Upper lobe of left lung (tissue), 6 donors: Measurements from ENCODE around the gene HPD. TPM values are rescaled to one million over a fixed set of nuclear protein-coding genes. Genes with fewer than 3 reads are reported as not detected.

Source experiments
- ATAC-seq, 2 donors: fragments of 200-7000 bp; cut with Tn5 transposase; one replicate each; pipeline ENCODE4 v1.9.1; 2022; ENCODE audit warnings: mild to moderate bottlenecking in 2 of 2, moderate library complexity in 2 of 2; ENCODE audit not compliant: low FRiP score in 2 of 2
- DNase-seq, 2 donors: peaks; one replicate each; pipeline ENCODE4 v3.0.0-alpha.2; 2019 to 2020
- H3K27ac ChIP-seq, 4 donors: fragments of 200-600 bp; sonication (generic); one replicate each; pipeline ENCODE4 v1.5.1; 2016 to 2019
- H3K27me3 ChIP-seq, 4 donors: fragments of 200-600 bp; sonication (generic); one replicate each; pipeline ENCODE4 v1.5.1; 2017 to 2019
- H3K36me3 ChIP-seq, 4 donors: fragments of 200-600 bp; sonication (generic); one replicate each; pipeline ENCODE4 v1.5.1; 2016 to 2019
- H3K4me1 ChIP-seq, 4 donors: fragments of 200-600 bp; sonication (generic); one replicate each; pipeline ENCODE4 v1.5.1; 2018 to 2019
- H3K4me3 ChIP-seq, 4 donors: fragments of 200-600 bp; sonication (generic); one replicate each; pipeline ENCODE4 v1.5.1; 2017 to 2019; ENCODE audit warnings: mild to moderate bottlenecking in 2 of 4, moderate library complexity in 1 of 4
- H3K9me3 ChIP-seq, 4 donors: fragments of 200-600 bp; sonication (generic); one replicate each; pipeline ENCODE4 v1.5.1; 2018 to 2019
- CTCF ChIP-seq, 6 experiments: fragments of 450-650 bp in 4 of 6; fragments of 200-600 bp in 2 of 6; sonication (generic) in 2 of 6; IDR thresholded peaks; one replicate each; pipeline ENCODE4 v1.5.1; 2016 to 2019; ENCODE audit warnings: antibody characterized with exemption in 6 of 6
- EP300 ChIP-seq, 4 donors: sonication (generic); formaldehyde crosslinking; IDR thresholded peaks; one replicate each; pipeline ENCODE4 v1.5.1; 2017; ENCODE audit warnings: antibody characterized with exemption in 4 of 4, control low read depth in 2 of 4
- POLR2A ChIP-seq, 4 donors: fragments of 450-650 bp; IDR thresholded peaks; one replicate each; pipeline ENCODE4 v1.5.1; 2016 to 2017; ENCODE audit warnings: antibody characterized with exemption in 4 of 4, mild to moderate bottlenecking in 2 of 4
- POLR2AphosphoS5 ChIP-seq, 2 donors: sonication (generic); formaldehyde crosslinking; IDR thresholded peaks; one replicate each; pipeline ENCODE4 v1.5.1; 2017; ENCODE audit warnings: antibody characterized with exemption in 2 of 2
- WGBS, 2 donors: methylation state at CpG; one replicate each; pipeline ENCODE4 v1.1.5; 2017 to 2018; 5-methylcytosine and 5-hydroxymethylcytosine counted together
- total RNA-seq, 6 donors: library from RNA; depleted of rRNA in 4 of 6; stranded (reverse); fragments of >200 nt in 4 of 6; gene quantifications; one replicate each; pipeline versions ENCODE4 v1.1.0 to v1.2.1, GENCODE V29; 2016 to 2021
- donor health status: DM: no; HTN: no; CAD: no; lungs with moderate emphysema.
- donor health status: DM: no; HTN: yes; CAD: no; lungs with severe emphysema.

HPD gene
- total RNA-seq, 6 donors from 2014 or later = 1.1 to 7.3 (median 1.7) TPM; not detected in 1

GRCh38 chr12:121797937-121798786 lies 60.5 kb downstream of the HPD start:
- Histone ChIP-seq H3K36me3 (peaks cover 0 to 13% (median 11%) of the 10 kb centered on the region in 4 donors), H3K9me3 (no peaks in the 10 kb centered on the region), H3K27ac (peak overlapping the region; percentile 96 to 100 (median 98)), H3K4me1 (peaks cover 60 to 67% (median 62%) of the 10 kb centered on the region in 4 donors), H3K27me3 (no peaks in the 10 kb centered on the region), H3K4me3 (peak overlapping the region in 2 of 4 donors; percentile 77 to 85)
- peak in 1 of 2 donors; percentile 60 for DNase-seq
- ATAC-seq = no peak
- TF ChIP-seq POLR2A (IDR thresholded peaks at IDR 0.05) = no peak
- 46 to 64% methylated on average over 7 to 18 of the region's 19 CpGs for WGBS, 2 donors

- TF ChIP-seq POLR2AphosphoS5 (IDR thresholded peaks at IDR 0.05) (peak; percentile 71 to 78), CTCF (IDR thresholded peaks at IDR 0.05) (peak in 5 of 6 experiments; percentile 22 to 65 (median 48)), POLR2A (IDR thresholded peaks at IDR 0.05) (peak in 1 of 4 donors; percentile 41), EP300 (IDR thresholded peaks at IDR 0.05) (peak in 1 of 4 donors; percentile 51)
- Histone ChIP-seq H3K27ac (peak overlapping the region; percentile 74 to 100 (median 96)), H3K36me3 (peaks cover 0 to 13% (median 11%) of the 10 kb centered on the region in 4 donors), H3K27me3 (no peaks in the 10 kb centered on the region), H3K4me1 (peaks cover 60 to 78% (median 72%) of the 10 kb centered on the region in 4 donors), H3K4me3 (peak overlapping the region in 3 of 4 donors; percentile 6 to 77 (median 25)), H3K9me3 (no peaks in the 10 kb centered on the region)
- peak; percentile 97 to 98 for DNase-seq
- ATAC-seq = peak; percentile 45 to 73
- 46 to 47% methylated on average over 24 to 28 of the region's 39 CpGs for WGBS, 2 donors
Observed at GRCh38 chr12:121796855-121797751, 61.6 kb downstream of the HPD start.

- Histone ChIP-seq H3K36me3 (peaks cover 0 to 13% (median 11%) of the 10 kb centered on the region in 4 donors), H3K4me3 (peak overlapping the region in 3 of 4 donors; percentile 6 to 57 (median 57)), H3K4me1 (peaks cover 65 to 95% (median 89%) of the 10 kb centered on the region in 4 donors), H3K27ac (peak overlapping the region; percentile 81 to 97 (median 88)), H3K9me3 (no peaks in the 10 kb centered on the region), H3K27me3 (no peaks in the 10 kb centered on the region)
- peak in 1 of 2 donors; percentile 32 for TF ChIP-seq POLR2AphosphoS5 (IDR thresholded peaks at IDR 0.05)
- TF ChIP-seq EP300 (IDR thresholded peaks at IDR 0.05) = no peak
- peak in 2 of 4 donors; percentile 24 to 43 for TF ChIP-seq POLR2A (IDR thresholded peaks at IDR 0.05)
- peak; percentile 94 to 97 (median 96) for TF ChIP-seq CTCF (IDR thresholded peaks at IDR 0.05)
- peak; percentile 90 to 94 for DNase-seq
- 44 to 59% methylated on average over 7 to 15 of the region's 15 CpGs for WGBS, 2 donors
- peak; percentile 78 to 80 for ATAC-seq
Observed at GRCh38 chr12:121795034-121795968, 63.4 kb downstream of the HPD start.

GRCh38 chr12:121794534-121795033 lies 64.1 kb downstream of the HPD start:
- no peak for TF ChIP-seq CTCF (IDR thresholded peaks at IDR 0.05)
- TF ChIP-seq POLR2AphosphoS5 (IDR thresholded peaks at IDR 0.05) = no peak
- peak in 1 of 4 donors; percentile 2 for TF ChIP-seq POLR2A (IDR thresholded peaks at IDR 0.05)
- TF ChIP-seq EP300 (IDR thresholded peaks at IDR 0.05) = no peak
- Histone ChIP-seq H3K9me3 (no peaks in the 10 kb centered on the region), H3K27ac (peak overlapping the region; percentile 81 to 97 (median 88)), H3K4me3 (peak overlapping the region in 3 of 4 donors; percentile 57 to 62 (median 57)), H3K36me3 (peaks cover 0 to 13% (median 11%) of the 10 kb centered on the region in 4 donors), H3K4me1 (peaks cover 73 to 99% (median 96%) of the 10 kb centered on the region in 4 donors), H3K27me3 (no peaks in the 10 kb centered on the region)
- ATAC-seq (peak in 1 of 2 donors; percentile 1), DNase-seq (peak in 1 of 2 donors; percentile 78)
- 0 to 1% methylated on average over 2 to 13 of the region's 13 CpGs for WGBS, 2 donors
